ENCODE data around the gene RAF1.
A peak's percentile ranks its signal among the peaks of the same experiment; 100 is the strongest.
"Not testable (repeated sequence)": the region's sequence is repeated elsewhere in the genome, so short reads cannot be mapped to it uniquely, and the experiment has no call there.

The RAF1 gene

GRCh38 chr3:12557473-12558100 lies 106.3 kb downstream of the RAF1 start:
- Mint-ChIP-seq H3K27me3 (ENCODE audit: low read depth) (peaks cover 30% of the 10 kb centered on the region), H3K9me3 (no peaks in the 10 kb centered on the region), H3K4me1 (ENCODE audit: low read depth) (peaks cover 32% of the 10 kb centered on the region), H3K27ac (peak overlapping the region; percentile 85), H3K36me3 (ENCODE audit: low read depth) (no peaks in the 10 kb centered on the region), H3K4me3 (peak overlapping the region; percentile 92)

GRCh38 chr3:12556690-12557472 lies 107.0 kb downstream of the RAF1 start, which contains the start of gene MKRN2:
Gene MKRN2 (plus strand): TSS chr3:12557087. CDS start chr3:12557151, 64 bp downstream.
- no peaks in the 10 kb centered on the region for H3K9me3 Mint-ChIP-seq

GRCh38 chr3:12556314-12556689 lies 107.6 kb downstream of the RAF1 start:
- Mint-ChIP-seq H3K4me1 (ENCODE audit: low read depth) (peaks cover 32% of the 10 kb centered on the region), H3K4me3 (peak overlapping the region; percentile 92), H3K9me3 (no peaks in the 10 kb centered on the region), H3K27ac (peak overlapping the region; percentile 82), H3K27me3 (ENCODE audit: low read depth) (peaks cover 30% of the 10 kb centered on the region), H3K36me3 (ENCODE audit: low read depth) (no peaks in the 10 kb centered on the region)

More at GRCh38 chr3:12556690-12557472, 107.0 kb downstream of the RAF1 start, which contains the start of gene MKRN2:
- Mint-ChIP-seq H3K4me1 (ENCODE audit: low read depth) (peaks cover 32% of the 10 kb centered on the region), H3K4me3 (peak within 1 kb of the TSS; percentile 92), H3K36me3 (ENCODE audit: low read depth) (no peaks in the 10 kb centered on the region), H3K27me3 (ENCODE audit: low read depth) (peaks cover 30% of the 10 kb centered on the region), H3K27ac (peak within 1 kb of the TSS; percentile 85)

- Mint-ChIP-seq H3K9me3 (no peaks in the 10 kb centered on the region), H3K27me3 (ENCODE audit: low read depth) (peaks cover 38% of the 10 kb centered on the region), H3K27ac (no peak overlapping the region), H3K36me3 (ENCODE audit: low read depth) (no peaks in the 10 kb centered on the region), H3K4me1 (ENCODE audit: low read depth) (peaks cover 21% of the 10 kb centered on the region), H3K4me3 (peak overlapping the region; percentile 75)
Measured at GRCh38 chr3:12553921-12554391, 110.0 kb downstream of the RAF1 start.

- Mint-ChIP-seq H3K27me3 (ENCODE audit: low read depth) (peaks cover 29% of the 10 kb centered on the region), H3K4me3 (no peak overlapping the region), H3K36me3 (ENCODE audit: low read depth) (no peaks in the 10 kb centered on the region), H3K9me3 (no peaks in the 10 kb centered on the region), H3K4me1 (ENCODE audit: low read depth) (peaks cover 7% of the 10 kb centered on the region), H3K27ac (no peak overlapping the region)
Measured at GRCh38 chr3:12549971-12550760, 113.8 kb downstream of the RAF1 start.

- peaks cover 3% of the 10 kb centered on the region for H3K4me1 Mint-ChIP-seq (ENCODE audit: low read depth)
- H3K4me3 Mint-ChIP-seq, result no peak within 1 kb of the TSS
- no peaks in the 10 kb centered on the region for H3K36me3 Mint-ChIP-seq (ENCODE audit: low read depth)
- peaks cover 7% of the 10 kb centered on the region for H3K27me3 Mint-ChIP-seq (ENCODE audit: low read depth)
- no peak within 1 kb of the TSS for H3K27ac Mint-ChIP-seq
- H3K9me3 Mint-ChIP-seq, result no peaks in the 10 kb centered on the region
Measured at GRCh38 chr3:12545473-12545791, 118.5 kb downstream of the RAF1 start, which contains the start of gene MKRN2OS. Gene MKRN2OS (minus strand): TSS chr3:12545499. CDS start chr3:12545464, 35 bp downstream.

GRCh38 chr3:12544652-12545472 lies 119.1 kb downstream of the RAF1 start:
- Mint-ChIP-seq H3K9me3 (no peaks in the 10 kb centered on the region), H3K4me1 (ENCODE audit: low read depth) (peaks cover 3% of the 10 kb centered on the region), H3K27ac (no peak overlapping the region), H3K27me3 (ENCODE audit: low read depth) (peaks cover 3% of the 10 kb centered on the region), H3K36me3 (ENCODE audit: low read depth) (no peaks in the 10 kb centered on the region), H3K4me3 (no peak overlapping the region)

- H3K9me3 Mint-ChIP-seq; H3K4me1 Mint-ChIP-seq (ENCODE audit: low read depth): not testable (repeated sequence)
Measured at GRCh38 chr3:12543497-12543896, 120.4 kb downstream of the RAF1 start.

GRCh38 chr3:12541625-12542024 lies 122.3 kb downstream of the RAF1 start:
- H3K27me3 Mint-ChIP-seq (ENCODE audit: low read depth), result no peaks in the 10 kb centered on the region
- no peaks in the 10 kb centered on the region for H3K36me3 Mint-ChIP-seq (ENCODE audit: low read depth)
- peaks cover 3% of the 10 kb centered on the region for H3K4me1 Mint-ChIP-seq (ENCODE audit: low read depth)
- no peak overlapping the region for H3K4me3 Mint-ChIP-seq
- no peak overlapping the region for H3K27ac Mint-ChIP-seq
- no peaks in the 10 kb centered on the region for H3K9me3 Mint-ChIP-seq

More at GRCh38 chr3:12543497-12543896, 120.4 kb downstream of the RAF1 start:
- not testable (repeated sequence) for H3K4me3 Mint-ChIP-seq; H3K27ac Mint-ChIP-seq; H3K27me3 Mint-ChIP-seq (ENCODE audit: low read depth); H3K36me3 Mint-ChIP-seq (ENCODE audit: low read depth)

GRCh38 chr3:12536423-12536822 lies 127.5 kb downstream of the RAF1 start:
- no peak overlapping the region for H3K27ac Mint-ChIP-seq
- peaks cover 1% of the 10 kb centered on the region for H3K36me3 Mint-ChIP-seq (ENCODE audit: low read depth)
- H3K4me1 Mint-ChIP-seq (ENCODE audit: low read depth), result no peaks in the 10 kb centered on the region
- no peaks in the 10 kb centered on the region for H3K9me3 Mint-ChIP-seq
- no peak overlapping the region for H3K4me3 Mint-ChIP-seq
- H3K27me3 Mint-ChIP-seq (ENCODE audit: low read depth), result no peaks in the 10 kb centered on the region

All from T-helper 1 cell treated with Interleukin-12 subunit alpha and Interleukin-12 subunit beta and Interleukin-4 antibody, amounts not matched to agents 30 μg/mL and 1 μg/mL, for 36 hours (primary cell).